H1 (cell line): Measurements from ENCODE around the gene TCAP.

Experiments used
- BRCA1 ChIP-seq: IDR thresholded peaks from 2 replicates; pipeline ENCODE4 v1.6.1; 2012; ENCODE audit warnings: low read depth, low read length, improper control_type of control experiment
- CTCF ChIP-seq, 3 experiments: IDR thresholded peaks; 1 replicate in 2 of 3; 2 replicates in 1 of 3; pipeline versions ENCODE4 v1.5.1 to v1.6.1; 2011; ENCODE audit warnings: low read length in 3 of 3, mild to moderate bottlenecking in 3 of 3, inconsistent platforms in 2 of 3, low read depth in 1 of 3, moderate library complexity in 1 of 3; ENCODE audit not compliant: insufficient read depth in 1 of 3; ENCODE audit errors: control extremely low read depth in 1 of 3
- EZH2 ChIP-seq: fragments of 200-600 bp; sonication (generic); IDR thresholded peaks from 2 replicates; pipeline ENCODE4 v1.7.1; 2012; ENCODE audit warnings: low read depth, mild to moderate bottlenecking, moderate library complexity, low read length, inconsistent platforms; ENCODE audit not compliant: severe bottlenecking
- JUND ChIP-seq: IDR thresholded peaks from 2 replicates; pipeline ENCODE4 v1.6.1; 2011; ENCODE audit warnings: mild to moderate bottlenecking, improper control_type of control experiment, low read length
- MAX ChIP-seq: IDR thresholded peaks from 2 replicates; pipeline ENCODE4 v1.6.1; 2012; ENCODE audit warnings: inconsistent platforms
- SIN3A ChIP-seq, 2 experiments: IDR thresholded peaks in 1 of 2; conservative IDR thresholded peaks in 1 of 2; 2 replicates each; pipeline ENCODE4 v1.6.1; 2011 to 2012; ENCODE audit warnings: low read length in 2 of 2, improper control_type of control experiment in 1 of 2, low read depth in 1 of 2, mild to moderate bottlenecking in 1 of 2
- SIRT6 ChIP-seq: IDR thresholded peaks from one replicate; pipeline ENCODE4 v1.7.1; 2012; ENCODE audit warnings: low read length, inconsistent platforms

- TF ChIP-seq SIRT6, result no peak
- TF ChIP-seq CTCF (IDR thresholded peaks at IDR 0.05; ENCODE audit: control extremely low read depth in 1 of 3, insufficient read depth in 1 of 3, low read depth in 1 of 3, low read length in 3 of 3), result no peak
- TF ChIP-seq JUND, result no peak
- TF ChIP-seq EZH2, result no peak
- no peak; the same call in 1 of the 2 replicates for TF ChIP-seq MAX
- no peak for TF ChIP-seq BRCA1
- TF ChIP-seq SIN3A (conservative IDR thresholded peaks at IDR 0.05 in 1 of 2, IDR thresholded peaks at IDR 0.05 in 1 of 2; ENCODE audit: low read depth in 1 of 2, low read length in 2 of 2), result peak in 1 of 2 experiments; percentile 53; a peak in 1 of 4 replicates
Measured at GRCh38 chr17:39699818-39700147, 34.6 kb downstream of the TCAP start, which contains the start of gene ERBB2.
